HG03280 (cell line): ENCODE measurements around the gene DDX25.
A peak's percentile ranks its signal among the peaks of the same experiment; 100 is the strongest.
"Not testable (repeated sequence)": the region's sequence is repeated elsewhere in the genome, so short reads cannot be mapped to it uniquely, and the experiment has no call there.

ENCODE experiments used
- ATAC-seq: cut with Tn5 transposase; IDR thresholded peaks from one replicate; pipeline ENCODE4 v1.9.1; 2021; ENCODE audit warnings: mild to moderate bottlenecking, moderate library complexity; ENCODE audit not compliant: unreplicated experiment

Gene DDX25

DNA sequence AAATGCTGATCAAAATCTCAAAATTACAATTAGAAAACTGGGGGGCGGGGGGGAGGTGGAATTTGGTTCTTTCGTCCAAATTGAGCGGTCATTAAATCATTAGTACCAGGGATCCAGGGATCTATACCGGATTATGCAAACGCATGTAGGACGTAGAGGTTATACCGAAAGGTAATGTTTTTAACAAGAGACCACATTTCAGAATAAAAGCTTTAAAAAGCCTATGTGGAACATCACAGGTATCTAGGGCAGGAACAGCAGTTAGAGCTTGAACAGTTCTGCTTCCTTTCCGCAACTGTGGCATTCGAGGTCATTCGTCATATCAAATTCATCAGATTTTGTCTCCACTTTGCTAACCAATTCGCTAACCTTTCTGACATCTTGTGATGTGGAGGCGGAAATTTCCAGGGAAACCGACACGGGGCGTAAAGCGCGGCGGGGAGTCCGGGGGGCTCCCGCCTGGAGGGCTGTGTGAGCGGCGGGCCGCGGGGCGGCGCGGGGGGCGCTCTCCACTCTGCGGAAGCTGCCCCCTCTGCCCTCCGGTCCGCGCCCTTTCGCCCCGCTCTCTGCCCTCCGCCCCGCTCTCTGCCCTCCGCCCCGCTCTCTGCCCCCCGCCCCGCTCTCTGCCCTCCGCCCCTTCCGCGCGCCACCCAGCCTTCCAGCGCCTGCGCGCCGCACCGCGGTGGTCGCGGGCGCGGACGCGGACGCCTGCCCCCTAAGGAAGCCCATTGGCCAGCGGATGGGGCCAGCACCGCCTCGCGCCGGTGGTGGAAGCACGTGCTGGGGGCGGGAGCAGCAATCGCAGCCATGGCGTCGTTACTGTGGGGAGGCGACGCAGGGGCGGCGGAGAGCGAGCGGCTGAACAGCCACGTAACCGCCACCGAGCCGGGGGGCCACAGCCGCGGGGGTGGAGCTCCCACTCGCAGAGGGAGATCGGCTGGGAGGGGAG, at the start of gene DDX25:
Gene DDX25 (plus strand): TSS at position 798 of the 949 bp plus-strand sequence. CDS start 10 bp downstream, at position 808.
- ATAC-seq: no peak

DNA sequence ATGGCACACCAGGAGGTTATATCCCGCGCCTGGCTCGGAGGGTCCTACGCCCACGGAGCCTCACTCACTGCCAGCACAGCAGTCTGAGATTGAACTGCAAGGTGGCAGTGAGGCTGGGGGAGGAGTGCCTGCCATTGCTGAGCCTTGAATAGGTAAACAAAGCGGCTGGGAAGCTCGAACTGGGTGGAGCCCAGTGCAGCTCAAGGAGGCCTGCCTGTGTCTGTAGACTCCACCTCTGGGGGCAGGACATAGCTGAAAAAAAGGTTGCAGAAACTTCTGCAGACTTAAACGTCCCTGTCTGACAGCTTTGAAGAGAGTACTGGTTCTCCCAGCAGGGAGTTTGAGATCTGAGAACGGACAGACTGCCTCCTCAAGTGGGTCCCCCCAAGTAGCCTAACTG, 46.6 kb upstream of the DDX25 start:
- ATAC-seq: not testable (repeated sequence)

DNA sequence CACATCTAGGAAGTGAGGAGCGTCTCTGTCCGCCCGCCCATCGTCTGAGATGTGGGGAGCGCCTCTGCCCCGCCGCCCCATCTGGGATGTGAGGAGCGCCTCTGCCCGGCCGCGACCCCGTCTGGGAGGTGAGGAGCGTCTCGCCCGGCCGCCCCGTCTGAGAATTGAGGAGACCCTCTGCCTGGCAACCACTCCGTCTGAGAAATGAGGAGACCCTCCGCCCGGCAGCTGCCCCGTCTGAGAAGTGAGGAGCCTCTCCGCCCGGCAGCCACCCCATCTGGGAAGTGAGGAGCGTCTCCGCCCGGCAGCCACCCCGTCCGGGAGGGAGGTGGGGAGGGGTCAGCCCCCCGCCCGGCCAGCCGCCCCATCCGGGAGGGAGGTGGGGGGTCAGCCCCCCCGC, 41.5 kb upstream of the DDX25 start:
- not testable (repeated sequence) for ATAC-seq

DNA sequence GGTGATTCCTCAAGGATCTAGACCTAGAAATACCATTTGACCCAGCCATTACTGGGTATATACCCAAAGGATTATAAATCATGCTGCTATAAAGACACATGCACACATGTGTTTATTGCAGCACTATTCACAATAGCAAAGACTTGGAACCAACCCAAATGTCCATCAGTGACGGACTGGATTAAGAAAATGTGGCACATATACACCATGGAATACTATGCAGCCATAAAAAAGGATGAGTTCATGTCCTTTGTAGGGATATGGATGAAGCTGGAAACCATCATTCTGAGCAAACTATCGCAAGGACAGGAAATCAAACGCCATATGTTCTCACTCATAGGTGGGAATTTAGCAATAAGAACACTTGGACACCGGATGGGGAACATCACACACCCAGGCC, 39.0 kb upstream of the DDX25 start:
- ATAC-seq: not testable (repeated sequence)

- ATAC-seq: no peak
Measured at GRCh38 chr11:125869521-125869920, 34.8 kb upstream of the DDX25 start.

DNA sequence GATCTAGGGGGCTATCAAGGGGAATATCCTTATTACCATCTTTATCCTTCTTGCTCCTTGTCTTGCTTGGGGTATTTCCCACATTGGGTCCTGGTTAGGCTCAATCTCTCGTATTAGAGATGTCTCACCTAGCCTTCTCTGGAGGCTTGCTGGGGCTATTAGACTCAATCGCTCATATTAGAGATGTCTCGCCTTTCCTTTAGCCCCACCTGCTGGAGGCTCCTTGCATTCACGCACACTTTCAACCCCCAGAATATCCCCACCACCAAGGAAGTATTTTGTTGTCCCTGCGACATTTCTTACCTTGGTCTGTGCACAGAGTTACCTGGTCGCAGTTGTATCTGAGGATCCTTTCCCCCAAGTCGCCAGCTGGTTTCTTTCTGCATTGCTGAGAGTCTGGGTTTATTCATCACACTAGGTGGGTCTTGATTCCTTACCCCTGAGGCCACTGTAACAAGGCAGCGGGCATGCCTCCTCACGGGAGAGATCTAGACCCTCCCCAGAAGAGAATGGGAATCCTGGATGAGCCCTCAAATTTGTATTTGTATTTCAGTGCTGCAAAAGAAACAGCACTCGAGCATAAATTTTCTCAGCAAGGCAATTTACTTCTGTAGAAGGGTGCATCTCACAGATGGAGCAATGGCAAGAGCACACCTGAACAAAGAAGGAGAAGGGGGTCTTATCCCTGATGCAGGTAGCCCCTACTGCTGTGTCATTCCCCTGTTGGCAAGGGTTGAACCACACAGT, 32.7 kb upstream of the DDX25 start:
- ATAC-seq: no peak

GRCh38 chr11:125872138-125872491, 32.2 kb upstream of the DDX25 start:
- no peak for ATAC-seq

- no peak for ATAC-seq
Measured at GRCh38 chr11:125873881-125874555, 30.3 kb upstream of the DDX25 start.

GRCh38 chr11:125874556-125875124, 29.7 kb upstream of the DDX25 start:
- ATAC-seq: no peak

DNA sequence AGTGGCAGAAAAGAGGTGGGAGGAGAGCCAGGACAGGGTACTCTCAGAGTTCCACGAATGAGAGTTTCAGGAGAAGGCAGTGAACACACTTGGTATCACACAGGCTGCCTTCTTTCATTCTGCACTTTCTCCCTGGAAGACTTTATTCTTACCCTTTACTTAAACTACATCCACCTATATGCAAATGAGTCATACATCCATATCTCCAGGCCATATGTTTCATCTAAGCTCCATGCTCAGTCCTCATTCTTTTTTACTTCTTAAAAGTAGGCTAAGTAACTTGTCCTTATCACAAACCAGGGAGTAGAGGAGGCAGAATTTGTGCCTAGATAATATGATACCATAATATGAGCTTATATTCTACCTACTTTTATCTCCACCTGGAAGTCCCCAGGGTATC, 23.0 kb upstream of the DDX25 start:
- no peak for ATAC-seq

GRCh38 chr11:125883375-125883774, 20.9 kb upstream of the DDX25 start:
- ATAC-seq: no peak

DNA sequence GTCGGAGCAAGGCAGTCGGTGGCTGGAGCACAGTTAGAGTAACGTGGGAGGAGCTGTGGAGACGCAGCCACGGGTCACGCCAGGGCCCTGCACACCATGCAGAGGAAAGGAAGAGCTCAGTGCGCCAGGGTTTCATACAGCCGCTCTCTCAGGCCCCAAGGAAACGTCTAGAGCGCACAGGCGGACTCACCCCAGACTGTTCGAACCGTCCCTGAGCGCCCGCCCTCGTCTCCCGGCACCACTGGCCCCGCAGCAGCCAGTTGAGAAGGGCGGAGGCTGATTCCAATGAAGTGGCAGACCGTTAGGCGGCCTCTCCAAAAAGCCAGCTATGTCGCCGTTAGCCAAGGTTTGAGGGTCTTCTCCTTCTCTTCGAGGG, 17.3 kb upstream of the DDX25 start:
- ATAC-seq: peak; percentile 32

DNA sequence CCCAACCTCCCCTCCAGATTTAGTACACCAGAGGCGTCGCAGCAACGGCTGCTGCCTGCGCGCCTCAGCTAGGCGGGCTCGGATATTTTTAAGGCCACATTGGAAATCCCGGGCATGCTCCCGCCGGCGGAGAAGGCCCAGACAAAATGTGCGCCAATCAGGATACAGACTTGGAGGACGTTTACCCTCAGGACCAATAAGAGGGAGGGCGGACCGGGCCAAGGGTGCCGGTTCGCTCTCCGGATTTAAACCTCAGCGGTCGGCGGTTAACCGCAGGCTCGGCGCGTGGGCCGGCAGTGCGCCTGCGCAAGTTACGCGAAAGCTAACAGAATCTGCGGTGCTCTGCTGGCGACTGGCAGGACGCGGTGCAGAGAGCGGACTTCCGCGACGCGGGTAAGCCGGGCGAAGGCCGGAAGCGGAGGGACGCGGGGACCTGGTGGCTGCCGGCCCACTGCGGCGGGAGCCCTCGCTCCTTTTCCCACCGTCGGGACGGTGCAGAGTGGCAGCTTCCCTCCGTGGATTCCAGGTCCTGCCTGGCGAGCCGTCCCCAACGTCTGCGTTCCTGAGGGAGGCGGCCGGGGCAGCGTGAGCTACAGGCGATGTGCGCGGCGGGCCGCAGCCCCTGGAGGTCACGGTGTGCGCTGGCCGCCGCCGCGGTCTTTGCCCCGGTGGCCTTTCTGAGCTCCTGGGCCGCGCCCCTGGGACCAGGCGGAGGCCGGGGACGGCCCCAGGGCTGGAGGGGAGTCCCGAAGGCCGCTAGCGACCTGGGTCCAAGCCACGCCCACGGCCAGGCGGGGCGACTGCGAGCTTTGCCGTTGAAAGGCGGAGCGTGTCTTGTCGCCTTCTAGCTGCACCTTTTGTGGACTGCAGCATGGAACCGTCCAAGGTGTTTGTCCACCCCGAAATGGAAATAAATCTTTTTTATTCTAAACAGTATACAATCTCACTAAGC, 16.7 kb upstream of the DDX25 start, which contains the start of gene HYLS1:
Gene HYLS1 (plus strand): TSS at position 296 of the 952 bp plus-strand sequence. CDS start 11,701 bp downstream, outside the sequence.
- peak; percentile 88 for ATAC-seq

DNA sequence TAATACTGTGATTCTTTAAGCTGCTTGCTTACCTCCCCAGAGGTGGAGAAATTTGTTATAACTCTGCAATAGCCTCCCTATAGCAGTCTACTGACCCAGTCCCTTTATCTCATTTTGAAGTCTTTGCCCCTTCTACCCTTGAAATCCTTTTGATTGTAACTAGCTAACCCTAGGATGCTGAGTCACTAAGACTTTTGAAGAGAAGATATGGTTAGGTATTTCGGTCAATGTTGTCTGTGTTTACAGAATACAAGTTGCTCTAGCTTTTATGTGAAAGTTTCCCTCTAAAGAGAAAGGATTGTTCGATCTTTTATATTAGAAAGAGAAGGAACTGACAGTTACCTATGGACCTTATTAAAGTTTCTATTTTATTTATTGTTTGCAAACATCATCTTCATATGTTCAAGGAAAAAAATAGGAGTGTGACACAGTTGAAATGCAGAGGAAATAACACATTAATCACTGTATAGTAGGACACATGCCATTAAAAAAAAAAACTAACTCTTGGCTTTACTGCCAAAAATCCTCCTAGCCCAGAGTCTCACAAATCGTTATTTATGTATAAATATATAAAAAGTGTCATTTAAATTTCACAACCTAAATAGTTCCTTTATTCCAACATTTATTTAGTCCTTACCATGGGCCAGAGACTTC, 13.7 kb upstream of the DDX25 start:
- ATAC-seq: no peak

GRCh38 chr11:125892071-125892470, 12.2 kb upstream of the DDX25 start:
- ATAC-seq: no peak

GRCh38 chr11:125892994-125893393, 11.3 kb upstream of the DDX25 start:
- no peak for ATAC-seq

DNA sequence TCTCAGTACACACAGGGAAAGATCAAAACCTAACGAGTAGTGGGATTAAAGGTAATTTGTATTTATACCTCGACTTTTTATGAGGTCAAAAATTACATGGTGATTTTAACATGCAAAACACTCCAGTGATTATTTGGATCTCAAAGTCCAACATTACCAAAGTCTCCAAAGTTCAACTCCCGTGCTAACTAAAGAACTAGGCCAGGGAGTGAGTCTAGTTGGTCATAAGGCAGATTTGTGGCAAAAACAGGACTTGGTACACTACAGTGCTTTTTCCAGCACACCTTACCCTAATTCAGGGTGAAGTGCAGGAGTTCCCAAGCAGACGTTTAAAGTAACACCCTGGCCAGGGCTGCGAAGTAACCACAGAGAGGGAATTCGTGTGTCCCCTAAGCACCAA, 2.4 kb upstream of the DDX25 start:
- ATAC-seq: no peak

GRCh38 chr11:125902277-125902926, 1.9 kb upstream of the DDX25 start:
- no peak for ATAC-seq
